Chondrocyte (in vitro differentiated cells): ENCODE data around the gene COG2. TPM values are rescaled to one million over a fixed set of nuclear protein-coding genes. Genes with fewer than 3 reads are reported as not detected.

Source experiments
- DNase-seq: peaks from one replicate; pipeline ENCODE4 v3.0.0; 2021; ENCODE audit warnings: mixed read lengths, low spot score
- H3K27ac Mint-ChIP-seq: one replicate; pipeline ENCODE4 v1.8.0; 2021; ENCODE audit warnings: mild to moderate bottlenecking, moderate library complexity, mixed read lengths; ENCODE audit not compliant: unreplicated experiment
- H3K27me3 Mint-ChIP-seq: 2 replicates; pipeline ENCODE4 v1.8.0; 2021; ENCODE audit warnings: low read depth, mixed read lengths
- H3K36me3 Mint-ChIP-seq: 2 replicates; pipeline ENCODE4 v1.8.0; 2021; ENCODE audit warnings: low read depth, mixed read lengths
- H3K4me1 Mint-ChIP-seq: 2 replicates; pipeline ENCODE4 v1.8.0; 2021; ENCODE audit warnings: low read depth, mild to moderate bottlenecking, mixed read lengths
- H3K4me3 Mint-ChIP-seq: one replicate; pipeline ENCODE4 v1.8.0; 2021; ENCODE audit warnings: mild to moderate bottlenecking, moderate library complexity, mixed read lengths; ENCODE audit not compliant: unreplicated experiment
- H3K9me3 Mint-ChIP-seq: 2 replicates; pipeline ENCODE4 v1.8.0; 2021; ENCODE audit warnings: low read depth, mixed read lengths
- CTCF ChIP-seq: fragments of 200-600 bp; sonication (generic); IDR thresholded peaks from 2 replicates; pipeline ENCODE4 v1.5.0; 2021; ENCODE audit warnings: antibody characterized with exemption, mild to moderate bottlenecking, moderate library complexity
- total RNA-seq: library from RNA; stranded (reverse); gene quantifications from 3 replicates; pipeline ENCODE4 v1.2.1, GENCODE V29; 2021

The COG2 gene
- total RNA-seq, 1 donor from 2014 or later = 24.1 TPM

- no peak for DNase-seq
- no peak for TF ChIP-seq CTCF
- H3K27ac Mint-ChIP-seq = no peak overlapping the region
Measured at GRCh38 chr1:230728710-230729392, 86.6 kb downstream of the COG2 start.

DNA sequence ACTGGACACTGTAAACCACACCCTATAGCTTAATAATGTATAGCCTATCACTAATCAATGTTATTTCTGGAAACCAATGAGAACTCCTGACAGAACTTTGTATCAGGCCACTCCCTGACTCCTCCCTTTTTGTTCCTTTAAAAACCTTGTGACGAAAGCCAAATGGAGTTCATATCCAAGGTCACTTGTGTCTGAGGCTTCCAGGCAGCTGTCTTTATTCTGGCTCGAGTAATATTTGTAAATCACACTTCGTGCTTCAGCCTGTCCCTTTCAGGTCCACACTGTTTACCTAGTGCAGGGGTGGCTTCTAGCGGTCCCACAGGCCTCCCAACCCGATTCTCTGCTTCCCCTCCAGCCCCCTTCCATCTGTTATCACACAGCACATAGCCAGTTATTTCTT lies 88.7 kb downstream of the COG2 start:
- peaks cover 6% of the 10 kb centered on the region for H3K27me3 Mint-ChIP-seq
- DNase-seq = no peak
- no peaks in the 10 kb centered on the region for H3K36me3 Mint-ChIP-seq
- peaks cover 36% of the 10 kb centered on the region for H3K4me1 Mint-ChIP-seq
- H3K9me3 Mint-ChIP-seq = no peaks in the 10 kb centered on the region
- no peak for TF ChIP-seq CTCF
- H3K27ac Mint-ChIP-seq = peak overlapping the region; percentile 58
- no peak overlapping the region for H3K4me3 Mint-ChIP-seq

More at GRCh38 chr1:230728710-230729392, 86.6 kb downstream of the COG2 start:
- H3K4me3 Mint-ChIP-seq = no peak overlapping the region
- H3K27me3 Mint-ChIP-seq = peaks cover 2% of the 10 kb centered on the region
- H3K36me3 Mint-ChIP-seq = no peaks in the 10 kb centered on the region
- H3K9me3 Mint-ChIP-seq = no peaks in the 10 kb centered on the region
- peaks cover 52% of the 10 kb centered on the region for H3K4me1 Mint-ChIP-seq

- Mint-ChIP-seq H3K9me3 (peaks cover 8% of the 10 kb centered on the region), H3K4me3 (no peak overlapping the region), H3K36me3 (peaks cover 2% of the 10 kb centered on the region), H3K27ac (no peak overlapping the region), H3K27me3 (peaks cover 15% of the 10 kb centered on the region), H3K4me1 (peaks cover 7% of the 10 kb centered on the region)
- TF ChIP-seq CTCF = no peak
- DNase-seq = no peak
Measured at GRCh38 chr1:230735447-230735846, 93.2 kb downstream of the COG2 start.

GRCh38 chr1:230737622-230738262 lies 95.5 kb downstream of the COG2 start:
- TF ChIP-seq CTCF = no peak
- Mint-ChIP-seq H3K4me3 (no peak overlapping the region), H3K27ac (no peak overlapping the region), H3K27me3 (peaks cover 13% of the 10 kb centered on the region), H3K4me1 (no peaks in the 10 kb centered on the region), H3K36me3 (peaks cover 2% of the 10 kb centered on the region), H3K9me3 (peaks cover 8% of the 10 kb centered on the region)
- no peak for DNase-seq

GRCh38 chr1:230739564-230740290 lies 97.4 kb downstream of the COG2 start:
- Mint-ChIP-seq H3K9me3 (peaks cover 8% of the 10 kb centered on the region), H3K27me3 (peaks cover 13% of the 10 kb centered on the region), H3K4me3 (no peak overlapping the region), H3K36me3 (peaks cover 2% of the 10 kb centered on the region), H3K4me1 (peaks cover 11% of the 10 kb centered on the region), H3K27ac (no peak overlapping the region)
- DNase-seq = no peak
- TF ChIP-seq CTCF = no peak
